ENCODE data around the gene PCSK9.

The PCSK9 gene

GRCh38 chr1:55056632-55056992, 17.3 kb downstream of the PCSK9 start:
- H3K27ac ChIP-seq = no peak overlapping the region
- no peak for DNase-seq (ENCODE audit: low read depth, low spot score)
- H3K4me3 ChIP-seq = no peak overlapping the region
- H3K9ac ChIP-seq (ENCODE audit: insufficient read length) = no peak overlapping the region
- no peaks in the 10 kb centered on the region for H3K9me3 ChIP-seq (ENCODE audit: low read depth, low read length)
- no peaks in the 10 kb centered on the region; the same call in 1 of the 2 replicates for H3K36me3 ChIP-seq (ENCODE audit: insufficient read depth, low read length)
- TF ChIP-seq FOXP2 (optimal IDR thresholded peaks at IDR 0.05; ENCODE audit: control extremely low read depth, extremely low read length, insufficient read depth) (no peak), POLR2AphosphoS5 (IDR thresholded peaks at IDR 0.05; ENCODE audit: borderline replicate concordance, low read depth, low read length) (no peak), EZH2 (IDR thresholded peaks at IDR 0.05) (no peak)

DNA sequence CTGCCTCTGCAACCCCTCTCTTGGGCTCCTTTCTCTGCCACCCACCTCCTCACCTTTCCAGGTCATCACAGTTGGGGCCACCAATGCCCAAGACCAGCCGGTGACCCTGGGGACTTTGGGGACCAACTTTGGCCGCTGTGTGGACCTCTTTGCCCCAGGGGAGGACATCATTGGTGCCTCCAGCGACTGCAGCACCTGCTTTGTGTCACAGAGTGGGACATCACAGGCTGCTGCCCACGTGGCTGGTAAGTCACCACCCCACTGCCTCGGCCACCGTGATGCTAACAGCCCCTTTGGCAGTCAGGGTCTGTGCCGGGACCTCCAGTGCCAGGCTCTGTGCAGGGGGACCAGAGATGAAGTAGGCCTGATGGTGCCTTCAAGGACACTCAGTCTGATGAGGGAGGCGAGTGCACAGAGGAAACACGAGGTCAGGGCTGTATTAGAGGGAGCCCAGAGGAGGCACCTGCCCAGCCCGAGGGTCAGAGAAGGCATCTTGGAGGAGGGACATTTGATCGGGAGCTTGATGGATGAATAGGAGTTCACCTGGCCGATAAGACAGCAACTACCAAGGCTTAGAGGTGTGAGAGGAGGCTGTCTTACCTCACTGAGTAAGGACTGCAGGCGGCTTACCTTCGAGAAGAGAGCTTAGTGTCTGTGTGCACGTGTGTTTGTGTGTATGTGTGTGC, 18.1 kb downstream of the PCSK9 start:
- Histone ChIP-seq H3K36me3 (ENCODE audit: insufficient read depth, low read length) (no peaks in the 10 kb centered on the region; the same call in 1 of the 2 replicates), H3K9ac (ENCODE audit: insufficient read length) (no peak overlapping the region), H3K4me3 (no peak overlapping the region), H3K9me3 (ENCODE audit: low read depth, low read length) (no peaks in the 10 kb centered on the region), H3K27ac (no peak overlapping the region)
- TF ChIP-seq EZH2 (IDR thresholded peaks at IDR 0.05) (no peak), FOXP2 (optimal IDR thresholded peaks at IDR 0.05; ENCODE audit: control extremely low read depth, extremely low read length, insufficient read depth) (no peak), POLR2AphosphoS5 (IDR thresholded peaks at IDR 0.05; ENCODE audit: borderline replicate concordance, low read depth, low read length) (no peak)
- DNase-seq (ENCODE audit: low read depth, low spot score) = no peak

- Histone ChIP-seq H3K9ac (ENCODE audit: insufficient read length) (no peak overlapping the region), H3K9me3 (ENCODE audit: low read depth, low read length) (no peaks in the 10 kb centered on the region), H3K36me3 (ENCODE audit: insufficient read depth, low read length) (no peaks in the 10 kb centered on the region; the same call in 1 of the 2 replicates), H3K4me3 (no peak overlapping the region), H3K27ac (no peak overlapping the region)
- no peak for DNase-seq (ENCODE audit: low read depth, low spot score)
- TF ChIP-seq FOXP2 (optimal IDR thresholded peaks at IDR 0.05; ENCODE audit: control extremely low read depth, extremely low read length, insufficient read depth) = no peak
Measured at GRCh38 chr1:55057956-55058298, 18.6 kb downstream of the PCSK9 start.

GRCh38 chr1:55059302-55060132, 20.2 kb downstream of the PCSK9 start:
- no peak overlapping the region for H3K27ac ChIP-seq
- no peak for DNase-seq (ENCODE audit: low read depth, low spot score)
- H3K4me3 ChIP-seq = no peak overlapping the region
- no peaks in the 10 kb centered on the region for H3K9me3 ChIP-seq (ENCODE audit: low read depth, low read length)
- TF ChIP-seq POLR2AphosphoS5 (IDR thresholded peaks at IDR 0.05; ENCODE audit: borderline replicate concordance, low read depth, low read length) (no peak), FOXP2 (optimal IDR thresholded peaks at IDR 0.05; ENCODE audit: control extremely low read depth, extremely low read length, insufficient read depth) (no peak), EZH2 (IDR thresholded peaks at IDR 0.05) (no peak)
- no peak overlapping the region for H3K9ac ChIP-seq (ENCODE audit: insufficient read length)
- H3K36me3 ChIP-seq (ENCODE audit: insufficient read depth, low read length) = no peaks in the 10 kb centered on the region; the same call in 1 of the 2 replicates

DNA sequence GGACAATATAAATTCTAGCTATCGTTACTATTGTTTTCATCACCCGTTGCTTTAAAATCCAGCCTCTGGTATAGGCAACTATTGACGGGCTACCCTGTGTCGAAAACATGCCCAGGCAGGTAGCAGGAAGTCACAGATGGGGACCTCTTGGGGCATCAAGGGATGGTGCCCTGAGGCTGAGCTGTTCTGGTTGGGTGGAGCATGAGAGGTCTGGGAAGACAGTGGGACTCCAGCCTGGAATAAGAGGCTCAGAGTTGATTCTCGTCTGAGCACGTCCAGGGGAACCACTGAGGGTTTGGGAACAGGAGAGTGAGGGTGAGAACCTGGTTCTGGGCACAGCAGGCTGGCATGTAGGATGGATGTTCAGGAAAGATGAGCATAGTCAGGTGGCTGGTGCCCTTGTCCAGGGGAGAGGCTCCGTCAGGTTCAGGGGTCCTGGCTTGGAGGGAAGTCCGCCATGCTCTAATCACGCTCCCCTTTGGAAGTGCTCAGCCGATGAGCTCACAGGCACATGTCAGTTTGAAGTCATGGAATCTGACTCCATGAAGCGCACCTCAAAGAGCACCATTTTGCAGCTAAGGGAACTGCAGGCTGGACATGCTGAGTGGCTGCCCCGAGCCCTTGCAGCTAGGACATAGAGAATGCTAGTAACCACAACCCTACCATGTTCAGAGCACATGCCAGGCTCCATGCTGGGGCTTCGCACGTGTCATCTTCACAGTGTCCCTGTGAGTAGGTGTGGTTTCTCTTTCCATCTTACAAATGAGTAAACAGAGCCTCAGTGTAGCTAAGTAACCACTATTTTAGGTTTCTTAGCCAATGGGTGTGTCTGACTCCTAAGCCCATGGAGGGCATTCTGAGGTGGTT, 21.0 kb downstream of the PCSK9 start:
- Histone ChIP-seq H3K9me3 (ENCODE audit: low read depth, low read length) (no peaks in the 10 kb centered on the region), H3K36me3 (ENCODE audit: insufficient read depth, low read length) (no peaks in the 10 kb centered on the region; the same call in 1 of the 2 replicates), H3K4me3 (no peak overlapping the region), H3K27ac (no peak overlapping the region), H3K9ac (ENCODE audit: insufficient read length) (no peak overlapping the region)
- TF ChIP-seq POLR2AphosphoS5 (IDR thresholded peaks at IDR 0.05; ENCODE audit: borderline replicate concordance, low read depth, low read length) (no peak), FOXP2 (optimal IDR thresholded peaks at IDR 0.05; ENCODE audit: control extremely low read depth, extremely low read length, insufficient read depth) (no peak), EZH2 (IDR thresholded peaks at IDR 0.05) (no peak)
- no peak for DNase-seq (ENCODE audit: low read depth, low spot score)

DNA sequence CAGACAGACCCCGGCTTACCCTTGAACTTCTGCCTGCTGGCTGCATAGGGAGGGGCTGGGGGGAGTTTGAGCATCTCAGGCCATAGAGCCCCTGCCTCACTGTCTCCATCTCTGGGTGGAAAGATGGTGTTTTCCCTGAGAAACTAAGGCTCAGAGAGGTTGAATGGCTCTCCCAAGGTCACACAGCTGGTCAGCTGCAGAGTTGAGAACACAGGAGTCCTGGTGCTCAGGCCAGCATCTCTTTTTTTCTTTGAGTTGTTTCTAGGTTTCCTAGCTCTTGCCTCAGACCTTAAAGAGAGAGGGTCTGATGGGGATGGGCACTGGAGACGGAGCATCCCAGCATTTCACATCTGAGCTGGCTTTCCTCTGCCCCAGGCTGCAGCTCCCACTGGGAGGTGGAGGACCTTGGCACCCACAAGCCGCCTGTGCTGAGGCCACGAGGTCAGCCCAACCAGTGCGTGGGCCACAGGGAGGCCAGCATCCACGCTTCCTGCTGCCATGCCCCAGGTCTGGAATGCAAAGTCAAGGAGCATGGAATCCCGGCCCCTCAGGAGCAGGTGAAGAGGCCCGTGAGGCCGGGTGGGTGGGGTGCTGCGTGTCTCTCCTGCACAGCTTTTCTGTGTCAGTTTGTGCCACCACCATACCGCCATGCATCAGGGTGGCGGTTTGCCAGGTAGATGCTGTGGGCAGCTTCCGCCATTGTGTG, 21.8 kb downstream of the PCSK9 start:
- no peak overlapping the region for H3K9ac ChIP-seq (ENCODE audit: insufficient read length)
- H3K36me3 ChIP-seq (ENCODE audit: insufficient read depth, low read length) = no peaks in the 10 kb centered on the region; the same call in 1 of the 2 replicates
- H3K4me3 ChIP-seq = no peak overlapping the region
- DNase-seq (ENCODE audit: low read depth, low spot score) = no peak
- H3K9me3 ChIP-seq (ENCODE audit: low read depth, low read length) = no peaks in the 10 kb centered on the region
- TF ChIP-seq POLR2AphosphoS5 (IDR thresholded peaks at IDR 0.05; ENCODE audit: borderline replicate concordance, low read depth, low read length) (no peak), EZH2 (IDR thresholded peaks at IDR 0.05) (no peak), FOXP2 (optimal IDR thresholded peaks at IDR 0.05; ENCODE audit: control extremely low read depth, extremely low read length, insufficient read depth) (no peak)
- no peak overlapping the region for H3K27ac ChIP-seq

GRCh38 chr1:55061706-55062321, 22.5 kb downstream of the PCSK9 start:
- no peak overlapping the region for H3K9ac ChIP-seq (ENCODE audit: insufficient read length)
- H3K27ac ChIP-seq = no peak overlapping the region
- no peak for DNase-seq (ENCODE audit: low read depth, low spot score)
- TF ChIP-seq EZH2 (IDR thresholded peaks at IDR 0.05) (no peak), POLR2AphosphoS5 (IDR thresholded peaks at IDR 0.05; ENCODE audit: borderline replicate concordance, low read depth, low read length) (no peak), FOXP2 (optimal IDR thresholded peaks at IDR 0.05; ENCODE audit: control extremely low read depth, extremely low read length, insufficient read depth) (no peak)
- H3K4me3 ChIP-seq = no peak overlapping the region
- no peaks in the 10 kb centered on the region for H3K9me3 ChIP-seq (ENCODE audit: low read depth, low read length)
- H3K36me3 ChIP-seq (ENCODE audit: insufficient read depth, low read length) = peaks cover 4% of the 10 kb centered on the region; the same call in 1 of the 2 replicates

Measured in SK-N-MC (cell line).